GM21786 (cell line): Measurements from ENCODE around the gene AMBRA1.
"Not testable (repeated sequence)": the region's sequence is repeated elsewhere in the genome, so short reads cannot be mapped to it uniquely, and the experiment has no call there.

ENCODE experiments used
- ATAC-seq: cut with Tn5 transposase; IDR thresholded peaks from one replicate; pipeline ENCODE4 v1.9.1; 2021; ENCODE audit not compliant: unreplicated experiment

Gene AMBRA1

GRCh38 chr11:46386005-46386578 lies 207.7 kb downstream of the AMBRA1 start:
- ATAC-seq, result no peak

DNA sequence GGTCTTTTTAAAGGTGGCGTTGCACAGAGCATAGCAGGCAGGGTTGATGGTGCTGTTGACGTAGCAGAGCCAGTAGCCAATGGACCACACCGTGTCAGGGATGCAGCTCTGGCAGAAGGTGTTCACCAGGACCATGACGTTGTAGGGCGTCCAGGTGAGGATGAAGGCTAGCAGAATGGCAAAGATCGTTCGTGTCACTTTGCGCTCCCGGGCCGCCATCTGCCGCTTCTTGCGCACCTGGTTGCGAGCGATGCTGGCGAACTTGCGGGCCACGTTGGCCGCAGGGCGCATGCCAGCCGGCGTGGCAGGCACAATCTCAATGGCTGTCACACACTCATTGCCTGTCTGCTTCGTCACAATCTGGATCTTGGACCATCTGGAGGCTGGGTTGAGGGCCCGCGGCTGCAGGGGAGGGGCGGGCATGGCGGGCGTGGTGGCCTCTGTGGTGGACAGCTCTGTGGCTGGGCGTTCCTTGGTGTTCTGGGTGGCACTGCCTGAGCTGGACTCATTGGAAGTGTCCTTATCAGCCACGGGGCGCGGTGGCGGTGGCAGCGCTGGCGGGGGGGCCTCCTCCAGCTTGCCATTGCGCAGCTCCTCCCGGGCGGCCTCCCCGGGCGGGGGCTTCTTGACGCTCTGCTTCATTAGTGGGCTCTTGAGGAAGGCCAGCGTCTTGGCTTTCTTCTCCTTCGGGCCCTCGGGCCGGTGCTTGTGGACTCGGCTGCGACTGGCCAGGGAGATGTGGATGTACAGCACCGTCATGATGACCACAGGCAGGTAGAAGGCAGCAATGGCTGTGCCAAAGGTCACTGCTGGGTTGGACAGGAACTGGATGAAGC lies 208.4 kb downstream of the AMBRA1 start:
- no peak for ATAC-seq

DNA sequence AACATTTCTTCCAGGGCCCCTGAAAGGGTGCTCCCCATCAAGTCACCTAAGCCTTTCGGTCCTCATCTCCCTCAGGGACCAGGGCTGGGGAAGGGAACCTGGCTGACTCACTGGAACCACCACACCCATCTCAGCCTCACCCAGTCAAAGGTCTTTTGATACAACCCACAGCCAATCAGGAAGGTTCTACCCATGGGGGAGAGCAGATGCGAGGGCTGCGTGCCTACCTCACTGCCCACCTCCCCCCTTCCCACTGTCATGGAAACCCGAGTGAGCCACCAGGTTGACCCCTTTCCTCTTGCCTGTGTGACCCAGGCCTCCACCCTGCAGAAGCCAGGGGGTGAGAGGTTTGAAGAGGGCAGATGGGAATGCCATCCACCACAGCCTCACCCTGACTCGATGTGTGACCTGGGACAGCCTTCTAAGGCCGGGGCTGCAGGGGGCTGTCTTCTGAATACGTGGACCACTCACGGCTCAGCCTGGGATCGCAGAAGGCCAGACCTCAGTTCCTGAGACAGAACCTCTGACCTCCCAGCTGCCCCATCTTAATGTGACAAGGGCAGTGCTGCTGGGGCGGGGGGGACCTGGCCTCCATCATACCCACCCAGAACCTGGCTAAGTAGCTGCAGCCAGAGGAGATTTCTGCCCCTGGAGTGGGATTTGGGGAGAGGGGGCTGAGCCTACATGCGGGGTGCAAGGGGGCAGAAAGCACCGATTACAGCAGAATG lies 209.7 kb downstream of the AMBRA1 start:
- no peak for ATAC-seq

DNA sequence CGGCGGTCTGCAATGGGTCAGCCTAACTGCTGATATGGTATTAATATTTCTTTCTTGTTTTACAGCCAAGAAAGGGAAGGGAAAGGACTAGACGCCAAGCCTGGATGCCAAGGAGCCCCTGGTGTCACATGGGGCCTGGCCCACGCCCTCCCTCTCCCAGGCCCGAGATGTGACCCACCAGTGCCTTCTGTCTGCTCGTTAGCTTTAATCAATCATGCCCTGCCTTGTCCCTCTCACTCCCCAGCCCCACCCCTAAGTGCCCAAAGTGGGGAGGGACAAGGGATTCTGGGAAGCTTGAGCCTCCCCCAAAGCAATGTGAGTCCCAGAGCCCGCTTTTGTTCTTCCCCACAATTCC lies 210.4 kb downstream of the AMBRA1 start:
- no peak for ATAC-seq

DNA sequence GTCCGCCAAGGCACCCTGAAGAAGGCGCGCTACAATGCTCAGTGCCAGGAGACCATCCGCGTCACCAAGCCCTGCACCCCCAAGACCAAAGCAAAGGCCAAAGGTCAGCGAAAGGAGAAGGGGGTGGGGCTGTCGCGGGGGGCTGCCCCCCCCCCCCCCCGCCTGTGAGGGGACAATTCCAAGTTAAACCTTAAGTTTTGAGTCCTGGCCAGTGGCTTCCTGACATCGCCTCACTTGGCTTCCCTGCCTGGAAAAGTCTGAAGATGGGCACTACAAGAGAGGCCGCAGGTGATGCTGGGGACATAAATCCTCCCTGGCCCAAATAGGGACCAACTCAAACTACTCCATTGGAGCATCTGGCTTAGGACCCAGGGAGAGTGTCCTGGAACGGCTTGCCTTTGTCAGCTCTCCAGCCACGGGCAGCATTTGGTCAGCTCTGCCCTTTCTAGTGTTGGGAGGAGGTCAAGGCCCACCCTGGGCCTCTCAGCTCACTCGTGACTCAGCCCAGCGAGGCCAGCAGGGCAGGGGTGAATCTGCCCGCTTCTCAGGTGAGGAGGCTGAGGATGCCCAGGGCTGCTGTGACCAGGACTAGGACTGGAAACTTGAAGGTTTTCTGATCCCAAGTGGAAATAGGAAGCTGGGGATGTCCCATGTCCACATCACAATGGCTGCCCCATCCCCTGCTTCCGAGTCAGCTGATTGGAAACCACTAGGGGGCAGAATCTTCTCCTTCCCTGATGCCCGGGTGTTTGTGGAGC lies 211.0 kb downstream of the AMBRA1 start:
- no peak for ATAC-seq

GRCh38 chr11:46381819-46382645 lies 211.8 kb downstream of the AMBRA1 start:
- ATAC-seq, result no peak

GRCh38 chr11:46381048-46381818 lies 212.6 kb downstream of the AMBRA1 start, which contains the start of gene MDK:
Gene MDK, plus strand, starts transcription at chr11:46381669. Its CDS starts 389 bp downstream, at chr11:46382058.
- no peak for ATAC-seq

GRCh38 chr11:46380340-46381047 lies 213.3 kb downstream of the AMBRA1 start:
- ATAC-seq, result peak; percentile 41

GRCh38 chr11:46379482-46380293 lies 214.1 kb downstream of the AMBRA1 start:
- not testable (repeated sequence) for ATAC-seq

DNA sequence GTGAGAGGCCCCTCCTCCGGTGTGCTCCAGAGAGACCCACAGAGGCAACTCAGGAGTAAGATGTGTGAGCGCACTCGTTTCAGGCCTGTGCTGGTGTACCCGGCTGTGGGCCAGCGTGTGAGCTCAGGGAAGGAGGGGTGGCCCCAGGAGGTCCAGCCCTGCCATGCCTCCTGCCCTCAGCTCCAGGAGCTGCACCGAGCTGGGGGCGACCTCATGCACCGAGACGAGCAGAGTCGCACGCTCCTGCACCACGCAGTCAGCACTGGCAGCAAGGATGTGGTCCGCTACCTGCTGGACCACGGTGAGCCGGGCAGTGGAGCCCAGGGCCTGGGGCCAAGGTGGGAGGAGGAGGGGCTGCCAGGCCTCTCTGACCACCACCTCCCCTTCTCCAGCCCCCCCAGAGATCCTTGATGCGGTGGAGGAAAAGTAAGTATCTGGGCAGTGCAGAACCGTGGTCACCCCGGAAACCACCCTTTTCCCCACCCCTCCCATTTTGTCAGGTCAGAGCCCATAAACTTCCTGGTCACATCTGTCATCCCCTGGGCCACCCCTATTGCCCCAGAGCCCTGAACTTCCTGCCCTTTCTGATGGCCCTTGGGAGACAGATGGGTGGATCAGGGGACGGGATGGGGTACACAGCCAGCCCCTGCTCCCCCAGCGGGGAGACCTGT lies 214.9 kb downstream of the AMBRA1 start:
- no peak for ATAC-seq

DNA sequence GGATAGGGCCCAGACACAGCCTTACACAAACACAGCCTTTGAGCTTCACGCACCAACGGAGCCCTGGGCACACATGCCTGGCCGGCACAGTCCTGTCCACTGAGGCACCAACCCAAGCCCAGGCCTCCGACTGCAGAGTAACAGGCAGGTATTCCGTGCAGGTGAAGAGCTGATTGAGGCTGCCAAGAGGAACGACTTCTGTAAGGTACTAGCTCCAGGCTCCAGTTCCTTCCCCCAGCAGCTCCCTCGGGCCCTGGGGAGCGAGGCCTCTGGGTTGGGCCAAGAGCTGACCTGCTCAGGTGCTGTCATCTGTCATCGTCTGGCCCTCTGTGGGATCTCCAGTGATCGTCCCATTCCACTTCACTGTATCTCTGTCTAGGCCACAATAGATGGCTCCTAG lies 215.5 kb downstream of the AMBRA1 start:
- ATAC-seq, result no peak

DNA sequence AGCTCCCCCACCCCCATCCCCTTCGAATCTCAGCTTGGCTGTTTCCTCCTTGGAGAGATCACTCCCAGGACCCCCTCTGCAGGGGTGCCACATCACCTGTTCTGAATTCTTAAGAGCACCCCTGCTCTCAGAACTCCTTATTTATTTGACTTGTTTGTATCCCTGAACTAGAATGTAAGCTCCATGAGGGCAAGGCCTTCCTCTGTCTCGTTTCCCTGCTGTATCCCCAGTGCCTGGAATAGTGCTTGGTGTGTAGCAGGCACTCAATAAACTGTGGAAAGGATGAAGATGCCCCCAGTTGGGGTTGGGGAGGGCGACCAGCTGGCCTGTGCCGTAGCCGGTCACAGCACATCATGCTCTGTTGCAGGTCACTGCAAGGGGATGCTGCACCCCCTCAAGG lies 216.0 kb downstream of the AMBRA1 start:
- ATAC-seq, result no peak

GRCh38 chr11:46377290-46377689 lies 216.5 kb downstream of the AMBRA1 start:
- ATAC-seq, result no peak

DNA sequence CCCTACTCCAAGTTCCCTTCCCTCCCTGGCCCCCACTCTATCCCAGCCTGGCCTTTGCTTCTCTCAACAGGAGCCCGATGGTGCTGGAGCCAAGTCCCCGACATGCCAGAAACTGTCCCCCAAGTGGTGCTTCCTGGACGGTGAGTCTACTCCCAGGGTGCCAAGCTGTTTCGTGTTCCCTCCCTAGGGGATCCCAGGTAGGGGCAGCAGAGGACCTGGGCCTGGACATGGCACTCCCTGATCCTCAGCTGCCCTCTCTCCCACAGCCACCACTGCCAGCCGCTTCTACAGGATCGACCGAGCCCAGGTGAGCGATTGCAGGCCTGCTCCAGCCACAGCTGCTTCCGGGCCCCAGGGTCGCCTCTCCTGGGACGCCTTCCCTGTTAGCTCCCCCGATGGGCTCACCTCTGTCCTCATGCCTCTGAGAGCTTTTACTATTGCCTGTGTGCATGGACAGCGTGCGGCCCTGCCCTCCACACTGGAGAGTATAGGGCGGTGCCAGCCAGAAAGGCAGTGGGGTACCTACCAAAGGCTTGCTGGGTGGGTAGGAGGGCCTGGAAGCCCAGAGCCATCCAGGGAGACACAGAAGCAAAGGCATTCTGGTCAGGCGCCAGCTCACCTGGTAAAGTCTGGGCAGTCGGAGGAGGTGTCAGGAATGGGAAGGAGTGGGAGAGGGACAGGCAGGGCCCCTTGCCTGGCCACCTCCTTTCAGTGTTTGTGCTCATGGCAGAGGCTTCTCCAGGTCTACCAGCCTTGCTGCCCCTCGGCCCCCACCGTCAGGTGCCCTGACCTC lies 217.4 kb downstream of the AMBRA1 start:
- ATAC-seq, result no peak

DNA sequence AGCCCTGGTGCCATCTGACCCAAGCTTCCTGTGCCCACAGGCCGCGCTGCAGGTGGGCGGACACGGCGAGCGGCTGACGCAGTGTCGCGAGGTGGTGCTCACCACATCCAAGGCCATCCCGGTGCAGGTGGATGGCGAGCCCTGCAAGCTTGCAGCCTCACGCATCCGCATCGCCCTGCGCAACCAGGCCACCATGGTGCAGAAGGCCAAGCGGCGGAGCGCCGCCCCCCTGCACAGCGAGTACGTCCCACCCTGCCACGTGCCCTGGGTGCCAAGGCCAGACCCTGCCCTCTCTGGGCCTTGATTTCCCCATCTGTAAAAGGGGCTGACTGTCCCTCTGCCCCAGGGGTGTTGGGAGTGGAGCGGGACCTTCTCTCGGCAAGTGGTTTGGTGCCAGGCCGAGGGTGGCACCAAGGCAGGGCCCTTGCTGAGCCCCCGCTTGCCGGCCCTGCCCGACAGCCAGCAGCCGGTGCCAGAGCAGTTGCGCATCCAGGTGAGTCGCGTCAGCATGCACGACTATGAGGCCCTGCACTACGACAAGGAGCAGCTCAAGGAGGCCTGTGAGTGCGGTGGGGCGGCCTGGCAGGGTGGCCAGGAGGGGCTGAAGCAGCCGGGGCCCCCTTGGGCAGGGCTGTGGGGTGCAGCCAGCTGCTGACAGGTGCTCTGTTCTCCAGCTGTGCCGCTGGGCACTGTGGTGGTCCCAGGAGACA lies 218.3 kb downstream of the AMBRA1 start:
- no peak for ATAC-seq

DNA sequence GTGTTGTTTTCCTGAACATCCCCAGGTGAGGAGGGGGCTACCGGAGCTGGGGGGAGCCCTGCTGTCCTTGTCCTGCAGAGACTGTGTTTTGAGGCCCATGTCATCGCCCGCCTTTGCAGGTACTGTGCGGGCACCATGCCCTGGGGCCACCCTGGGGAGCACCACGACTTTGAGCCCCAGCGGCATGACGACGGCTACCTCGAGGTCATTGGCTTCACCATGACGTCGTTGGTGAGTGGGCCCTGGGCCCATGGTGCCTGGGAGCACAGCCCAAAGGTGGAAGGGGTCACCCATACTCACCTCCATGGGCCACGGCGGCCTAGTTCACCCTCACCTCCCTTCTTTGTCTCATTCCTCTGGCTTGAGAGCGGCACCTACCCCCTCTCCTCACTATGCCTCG lies 219.0 kb downstream of the AMBRA1 start:
- ATAC-seq, result no peak
